GM12878 (cell line): ENCODE measurements around the gene PSMB7. TPM values are rescaled to one million over a fixed set of nuclear protein-coding genes. Genes with fewer than 3 reads are reported as not detected.

ENCODE experiments used
- ATAC-seq: fragments of 200-7000 bp; cut with Tn5 transposase; 3 replicates; pipeline ENCODE4 v1.9.1; 2020; ENCODE audit warnings: mild to moderate bottlenecking, moderate library complexity
- BruUV-seq: library from RNA; stranded (reverse); fragments of 400-500 nt; replicated peaks from 2 replicates; lab custom pipeline; 2021; lab: Mats Ljungman, UMichigan
- CTCF ChIA-PET: fragments of 300-600 bp; sonication (Branson Sonifier 250); formaldehyde crosslinking; extraction: SDS; loops from one replicate; lab custom pipeline; 2021; ENCODE audit warnings: inconsistent platforms; lab: Yijun Ruan, JAX
- POLR2A ChIA-PET: fragments of 350-600 bp; formaldehyde crosslinking; extraction: SDS; loops from one replicate; lab custom pipeline; 2021; ENCODE audit warnings: inconsistent platforms; lab: Charles Lee
- RAD21 ChIA-PET: fragments of 300-600 bp; sonication (Branson Sonifier 250); formaldehyde crosslinking; loops from one replicate; lab custom pipeline; 2023; ENCODE audit warnings: antibody characterized with exemption; ENCODE audit not compliant: unreplicated experiment; lab: Charles Lee
- SMC1A ChIA-PET: fragments of 300-600 bp; sonication (Branson Sonifier 250); formaldehyde crosslinking; loops from one replicate; lab custom pipeline; 2023; ENCODE audit not compliant: unreplicated experiment, uncharacterized antibody; lab: Charles Lee
- DNase-seq: peaks from one replicate; pipeline ENCODE4 v3.0.0-alpha.2; 2011; ENCODE audit warnings: low read depth, low spot score
- FAIRE-seq: peaks from 3 replicates; lab custom pipeline; 2011; peaks lifted over from hg19 to GRCh38; lab: Jason Lieb, UNC
- H2AFZ ChIP-seq: 2 replicates; pipeline ENCODE4 v1.6.0; 2011; ENCODE audit warnings: low read depth, low read length, control low read depth; ENCODE audit not compliant: control insufficient read depth
- H3K27ac ChIP-seq: 2 replicates; pipeline ENCODE4 v1.5.1; 2011; ENCODE audit warnings: control low read depth; ENCODE audit not compliant: control insufficient read depth, insufficient read depth
- H3K27me3 ChIP-seq, 2 experiments: replicated peaks in 1 of 2; 2 replicates each; pipeline versions ENCODE4 v1.6.0 to v1.6.1; 2011; ENCODE audit warnings: low read length in 1 of 2; ENCODE audit not compliant: control insufficient read depth in 2 of 2, insufficient read depth in 2 of 2
- H3K36me3 ChIP-seq, 2 experiments: 2 replicates each; pipeline ENCODE4 v1.5.1; 2011; ENCODE audit warnings: low read length in 1 of 2; ENCODE audit not compliant: control insufficient read depth in 2 of 2, insufficient read depth in 2 of 2
- H3K4me1 ChIP-seq: 2 replicates; pipeline ENCODE4 v1.6.1; 2011; ENCODE audit warnings: mild to moderate bottlenecking, low read length, moderate library complexity, mixed read lengths; ENCODE audit not compliant: control insufficient read depth, insufficient read depth
- H3K4me2 ChIP-seq: 2 replicates; pipeline ENCODE4 v1.6.0; 2011; ENCODE audit warnings: control low read depth; ENCODE audit not compliant: control insufficient read depth, insufficient read depth
- H3K4me3 ChIP-seq: fragments of 200-600 bp; sonication (generic); 2 replicates; pipeline ENCODE4 v1.5.1; 2016
- H3K79me2 ChIP-seq: 2 replicates; pipeline ENCODE4 v1.6.0; 2011; ENCODE audit warnings: low read length; ENCODE audit not compliant: control insufficient read depth, insufficient read depth
- H3K9ac ChIP-seq: 2 replicates; pipeline ENCODE4 v1.8.0; 2011; ENCODE audit warnings: low read length, control low read depth, mixed read lengths; ENCODE audit not compliant: control insufficient read depth, insufficient read depth
- H3K9me3 ChIP-seq: replicated peaks from 3 replicates; pipeline ENCODE4 v1.5.1; 2011; ENCODE audit warnings: mild to moderate bottlenecking, low read length; ENCODE audit not compliant: control insufficient read depth, insufficient read depth
- H4K20me1 ChIP-seq: 2 replicates; pipeline ENCODE4 v1.6.0; 2011; ENCODE audit not compliant: control insufficient read depth, insufficient read depth
- NKRF ChIP-seq: fragments of 450-650 bp; conservative IDR thresholded peaks from 2 replicates; pipeline ENCODE4 v1.6.1; 2017; ENCODE audit warnings: mild to moderate bottlenecking, moderate library complexity
- NR2C1 ChIP-seq: fragments of 450-650 bp; IDR thresholded peaks from 2 replicates; pipeline ENCODE4 v1.6.1; 2017; ENCODE audit warnings: antibody characterized with exemption, mild to moderate bottlenecking, moderate library complexity
- WGBS: methylation state at CpG from one replicate; pipeline ENCODE4 v1.1.6; 2016; ENCODE audit warnings: low lambda C conversion rate; ENCODE audit not compliant: insufficient replicate concordance, insufficient coverage; ENCODE audit errors: missing lambda C conversion rate; 5-methylcytosine and 5-hydroxymethylcytosine counted together
- in situ Hi-C: fragments of 300-500 bp; cut with MboI; formaldehyde crosslinking; loops from 9 replicates; pipeline ENCODE4 v1.14.3; 2018; ENCODE audit warnings: mixed read lengths
- intact Hi-C: fragments of 100-400 bp; cut with micrococcal nuclease; formaldehyde crosslinking; loops from one replicate; pipeline ENCODE4 v1.14.2; 2022; ENCODE audit not compliant: unreplicated experiment
- polyA plus RNA-seq, 11 experiments: library from polyadenylated mRNA; depleted of rRNA in 4 of 11; unstranded in 6 of 11; stranded (reverse) in 5 of 11; fragments of >200 nt; fragmentation: Nextera tagmentation in 4 of 11; fragmentation: Illumina TruSeq in 1 of 11; extraction: Ambion mirVana in 4 of 11; extraction: Trizol in 1 of 11; gene quantifications; 1 replicate in 1 of 11; 2 replicates in 10 of 11; pipeline versions ENCODE4 v1.2.1 to v1.2.3, GENCODE V29; 2011 to 2016; ENCODE audit warnings: inconsistent platforms in 2 of 11, missing spikeins in 2 of 11, low read depth in 1 of 11
- total RNA-seq, 4 experiments: library from RNA; depleted of rRNA in 3 of 4; stranded (reverse); fragments of >200 nt in 3 of 4; fragmentation: Illumina TruSeq in 1 of 4; extraction: Trizol in 1 of 4; gene quantifications; 2 replicates each; pipeline versions ENCODE4 v1.2.1 to v1.2.3, GENCODE V29; 2013 to 2021

The PSMB7 gene
- total and polyA plus RNA-seq, 10 of the 15 experiments (the other 5 are each of a cell fraction or from before 2014, with no cell fraction given), result 174 to 564 (median 268) TPM

GRCh38 chr9:124420991-124421543 lies 5.8 kb upstream of the PSMB7 start:
- SMC1A ChIA-PET, result interaction anchor here (1.3 to 5.3 kb wide), 2 partner anchors 116 to 193 kb away, joined by 4 to 44 read pairs; no protein-coding TSS in a partner anchor
- no peaks in the 10 kb centered on the region for H3K36me3 ChIP-seq
- in situ Hi-C loops, result loop anchor here (5.0 kb wide), 1 partner anchor 116 kb away; no protein-coding TSS in a partner anchor
- intact Hi-C loops, result no loop called here
- no peaks in the 10 kb centered on the region for H3K79me2 ChIP-seq
- H3K27me3 ChIP-seq, result no peaks in the 10 kb centered on the region
- BruUV-seq, result no TSS peak
- H2AFZ ChIP-seq, result no peak overlapping the region
- H3K9me3 ChIP-seq, result no peaks in the 10 kb centered on the region; the same call in 2 of the 3 replicates
- H3K4me3 ChIP-seq, result no peak overlapping the region
- no peak overlapping the region for H3K4me2 ChIP-seq
- no peaks in the 10 kb centered on the region for H4K20me1 ChIP-seq
- FAIRE-seq (no peak), ATAC-seq (no peak), DNase-seq (no peak)
- H3K27ac ChIP-seq, result no peak overlapping the region
- TF ChIP-seq NKRF (no peak), NR2C1 (no peak)
- H3K4me1 ChIP-seq, result peaks cover 9% of the 10 kb centered on the region
- H3K9ac ChIP-seq, result no peak overlapping the region
- POLR2A ChIA-PET, result interaction anchor here (1.2 kb wide), 1 partner anchor 15 kb away, joined by 4 read pairs; no protein-coding TSS in a partner anchor
- RAD21 ChIA-PET, result interaction anchor here (1.1 to 5.0 kb wide), 2 partner anchors 11 to 116 kb away, joined by 3 to 36 read pairs; no protein-coding TSS in a partner anchor
- 18% methylated on average over 7 of the region's 7 CpGs for WGBS
- CTCF ChIA-PET, result interaction anchor here (0.8 to 5.8 kb wide), 8 partner anchors 12 to 294 kb away, joined by 3 to 69 read pairs (median 4); no protein-coding TSS in a partner anchor
